ENCODE results near the gene CABP1. TPM values are rescaled to one million over a fixed set of nuclear protein-coding genes. Genes with fewer than 3 reads are reported as not detected.
"Not testable (repeated sequence)": the region's sequence is repeated elsewhere in the genome, so short reads cannot be mapped to it uniquely, and the experiment has no call there.

Gene CABP1
- total and polyA plus RNA-seq, 2 donors, result 4.9 to 10.4 TPM

GRCh38 chr12:120668091-120668867, 27.9 kb downstream of the CABP1 start:
- Histone ChIP-seq H3K4me3 (ENCODE audit: low read depth, low read length) (no peak overlapping the region), H3K27ac (ENCODE audit: low read depth) (no peak overlapping the region), H3K36me3 (ENCODE audit: insufficient read depth) (no peaks in the 10 kb centered on the region), H3K4me1 (ENCODE audit: insufficient read depth) (no peaks in the 10 kb centered on the region)
- WGBS, result 85% methylated on average over 20 of the region's 20 CpGs
- DNase-seq (ENCODE audit: extremely low spot score), result no peak

- WGBS, result 35% methylated on average over 19 of the region's 19 CpGs
- no peak overlapping the region for H3K27ac ChIP-seq (ENCODE audit: low read depth)
- no peak for DNase-seq (ENCODE audit: extremely low spot score)
- H3K4me1 ChIP-seq (ENCODE audit: insufficient read depth), result no peaks in the 10 kb centered on the region
- H3K4me3 ChIP-seq (ENCODE audit: low read depth, low read length), result no peak overlapping the region
- H3K36me3 ChIP-seq (ENCODE audit: insufficient read depth), result no peaks in the 10 kb centered on the region
Observed at GRCh38 chr12:120668868-120669840, 28.7 kb downstream of the CABP1 start.

GRCh38 chr12:120670237-120670636, 29.8 kb downstream of the CABP1 start:
- not testable (repeated sequence) for H3K27ac ChIP-seq (ENCODE audit: low read depth); H3K4me1 ChIP-seq (ENCODE audit: insufficient read depth); H3K4me3 ChIP-seq (ENCODE audit: low read depth, low read length); DNase-seq (ENCODE audit: extremely low spot score); H3K36me3 ChIP-seq (ENCODE audit: insufficient read depth)
- 95% methylated on average over 6 of the region's 6 CpGs for WGBS

GRCh38 chr12:120670667-120671066, 30.2 kb downstream of the CABP1 start:
- Histone ChIP-seq H3K4me1 (ENCODE audit: insufficient read depth) (no peaks in the 10 kb centered on the region), H3K36me3 (ENCODE audit: insufficient read depth) (no peaks in the 10 kb centered on the region), H3K27ac (ENCODE audit: low read depth) (no peak overlapping the region), H3K4me3 (ENCODE audit: low read depth, low read length) (no peak overlapping the region)
- DNase-seq (ENCODE audit: extremely low spot score), result no peak
- WGBS, result 93% methylated on average over 5 of the region's 5 CpGs

- H3K27ac ChIP-seq (ENCODE audit: low read depth), result no peak overlapping the region
- H3K36me3 ChIP-seq (ENCODE audit: insufficient read depth), result no peaks in the 10 kb centered on the region
- H3K4me1 ChIP-seq (ENCODE audit: insufficient read depth), result no peaks in the 10 kb centered on the region
- 83% methylated on average over 6 of the region's 6 CpGs for WGBS
- no peak for DNase-seq (ENCODE audit: extremely low spot score)
- no peak overlapping the region for H3K4me3 ChIP-seq (ENCODE audit: low read depth, low read length)
Observed at GRCh38 chr12:120674097-120674636, 33.7 kb downstream of the CABP1 start.

GRCh38 chr12:120677765-120678473, 37.5 kb downstream of the CABP1 start:
- DNase-seq (ENCODE audit: extremely low spot score), result no peak
- Histone ChIP-seq H3K4me1 (ENCODE audit: insufficient read depth) (no peaks in the 10 kb centered on the region), H3K4me3 (ENCODE audit: low read depth, low read length) (no peak overlapping the region), H3K27ac (ENCODE audit: low read depth) (peak overlapping the region; percentile 54), H3K36me3 (ENCODE audit: insufficient read depth) (no peaks in the 10 kb centered on the region)
- WGBS, result 58% methylated on average over 7 of the region's 7 CpGs

GRCh38 chr12:120678572-120678971, 38.1 kb downstream of the CABP1 start:
- no peaks in the 10 kb centered on the region for H3K36me3 ChIP-seq (ENCODE audit: insufficient read depth)
- H3K4me3 ChIP-seq (ENCODE audit: low read depth, low read length), result no peak overlapping the region
- 75% methylated on average over 8 of the region's 8 CpGs for WGBS
- H3K4me1 ChIP-seq (ENCODE audit: insufficient read depth), result no peaks in the 10 kb centered on the region
- DNase-seq (ENCODE audit: extremely low spot score), result no peak
- H3K27ac ChIP-seq (ENCODE audit: low read depth), result no peak overlapping the region

GRCh38 chr12:120680165-120680738, 39.8 kb downstream of the CABP1 start:
- 62% methylated on average over 5 of the region's 5 CpGs for WGBS
- no peak overlapping the region for H3K27ac ChIP-seq (ENCODE audit: low read depth)

GRCh38 chr12:120684523-120684932, 44.1 kb downstream of the CABP1 start:
- Histone ChIP-seq H3K27ac (ENCODE audit: low read depth) (no peak overlapping the region), H3K4me3 (ENCODE audit: low read depth, low read length) (no peak overlapping the region), H3K4me1 (ENCODE audit: insufficient read depth) (no peaks in the 10 kb centered on the region), H3K36me3 (ENCODE audit: insufficient read depth) (no peaks in the 10 kb centered on the region)
- no peak for DNase-seq (ENCODE audit: extremely low spot score)
- WGBS, result 69% methylated on average over 8 of the region's 8 CpGs

More at GRCh38 chr12:120680165-120680738, 39.8 kb downstream of the CABP1 start:
- DNase-seq (ENCODE audit: extremely low spot score), result no peak
- H3K4me3 ChIP-seq (ENCODE audit: low read depth, low read length), result no peak overlapping the region
- no peaks in the 10 kb centered on the region for H3K4me1 ChIP-seq (ENCODE audit: insufficient read depth)
- H3K36me3 ChIP-seq (ENCODE audit: insufficient read depth), result no peaks in the 10 kb centered on the region

- H3K4me3 ChIP-seq (ENCODE audit: low read depth, low read length), result no peak overlapping the region
- H3K4me1 ChIP-seq (ENCODE audit: insufficient read depth), result peaks cover 1% of the 10 kb centered on the region
- WGBS, result 74% methylated on average over 3 of the region's 3 CpGs
- no peak for DNase-seq (ENCODE audit: extremely low spot score)
- H3K36me3 ChIP-seq (ENCODE audit: insufficient read depth), result no peaks in the 10 kb centered on the region
- H3K27ac ChIP-seq (ENCODE audit: low read depth), result no peak overlapping the region
Observed at GRCh38 chr12:120685522-120685921, 45.1 kb downstream of the CABP1 start.

- peak; percentile 95 for DNase-seq (ENCODE audit: extremely low spot score)
- no peaks in the 10 kb centered on the region for H3K36me3 ChIP-seq (ENCODE audit: insufficient read depth)
- WGBS, result under 1% methylated on average over 46 of the region's 46 CpGs
- peak overlapping the region; percentile 55 for H3K27ac ChIP-seq (ENCODE audit: low read depth)
- H3K4me1 ChIP-seq (ENCODE audit: insufficient read depth), result peaks cover 2% of the 10 kb centered on the region
- peak overlapping the region; percentile 89 for H3K4me3 ChIP-seq (ENCODE audit: low read depth, low read length)
Observed at GRCh38 chr12:120686151-120686689, 45.8 kb downstream of the CABP1 start.

- H3K27ac ChIP-seq (ENCODE audit: low read depth), result peak within 1 kb of the TSS; percentile 78
- no peaks in the 10 kb centered on the region for H3K36me3 ChIP-seq (ENCODE audit: insufficient read depth)
- under 1% methylated on average over 84 of the region's 84 CpGs for WGBS
- DNase-seq (ENCODE audit: extremely low spot score), result peak; percentile 92
- peaks cover 2% of the 10 kb centered on the region for H3K4me1 ChIP-seq (ENCODE audit: insufficient read depth)
- peak within 1 kb of the TSS; percentile 89 for H3K4me3 ChIP-seq (ENCODE audit: low read depth, low read length)
Observed at GRCh38 chr12:120686690-120687577, 46.5 kb downstream of the CABP1 start, which contains the start of gene MLEC. Gene MLEC, plus strand, starts transcription at chr12:120687149. Its CDS starts 148 bp downstream, at chr12:120687297.

Measured in urinary bladder (tissue), 4 donors.